ENCODE measurements around the gene BARX1. TPM values are rescaled to one million over a fixed set of nuclear protein-coding genes. Genes with fewer than 3 reads are reported as not detected.

Gene BARX1
- polyA plus RNA-seq, 2 donors = 1.6 to 4.0 TPM

- Histone ChIP-seq H3K4me1 (ENCODE audit: control insufficient read depth in 2 of 2, insufficient read depth in 2 of 2, low read length in 1 of 2) (peaks cover 5 to 25% of the 10 kb centered on the region in 2 donors), H3K27me3 (ENCODE audit: control insufficient read depth in 1 of 2, insufficient read depth in 2 of 2, low read length in 2 of 2) (peaks cover 6 to 41% of the 10 kb centered on the region in 2 donors), H3K36me3 (ENCODE audit: control insufficient read depth in 2 of 2, insufficient read depth in 2 of 2, low read length in 1 of 2) (no peaks in the 10 kb centered on the region), H3K9me3 (ENCODE audit: control insufficient read depth in 2 of 2, insufficient read depth in 1 of 2, low read depth in 1 of 2, low read length in 1 of 2) (peaks cover 0 to 18% of the 10 kb centered on the region in 2 donors), H3K27ac (ENCODE audit: low read depth in 2 of 2, low read length in 1 of 2) (no peak overlapping the region), H3K4me3 (ENCODE audit: low read depth in 1 of 2, low read length in 2 of 2) (peak overlapping the region in 1 of 2 donors; percentile 23)
- WGBS, 2 donors = 41 to 54% methylated on average over 49 of the region's 49 CpGs
Measured at GRCh38 chr9:93953496-93954433, 1.4 kb downstream of the BARX1 start.

- Histone ChIP-seq H3K4me3 (ENCODE audit: low read depth in 1 of 2, low read length in 2 of 2) (no peak overlapping the region), H3K36me3 (ENCODE audit: control insufficient read depth in 2 of 2, insufficient read depth in 2 of 2, low read length in 1 of 2) (no peaks in the 10 kb centered on the region), H3K9me3 (ENCODE audit: control insufficient read depth in 2 of 2, insufficient read depth in 1 of 2, low read depth in 1 of 2, low read length in 1 of 2) (peaks cover 0 to 18% of the 10 kb centered on the region in 2 donors), H3K27ac (ENCODE audit: low read depth in 2 of 2, low read length in 1 of 2) (no peak overlapping the region), H3K27me3 (ENCODE audit: control insufficient read depth in 1 of 2, insufficient read depth in 2 of 2, low read length in 2 of 2) (peaks cover 6 to 38% of the 10 kb centered on the region in 2 donors), H3K4me1 (ENCODE audit: control insufficient read depth in 2 of 2, insufficient read depth in 2 of 2, low read length in 1 of 2) (peaks cover 5 to 27% of the 10 kb centered on the region in 2 donors)
- 8 to 10% methylated on average over 50 to 55 of the region's 55 CpGs for WGBS, 2 donors
Measured at GRCh38 chr9:93952784-93953495, 2.2 kb downstream of the BARX1 start.

GRCh38 chr9:93952119-93952783, 2.9 kb downstream of the BARX1 start:
- Histone ChIP-seq H3K4me3 (ENCODE audit: low read depth in 1 of 2, low read length in 2 of 2) (peak overlapping the region; percentile 12 to 43), H3K27ac (ENCODE audit: low read depth in 2 of 2, low read length in 1 of 2) (no peak overlapping the region), H3K4me1 (ENCODE audit: control insufficient read depth in 2 of 2, insufficient read depth in 2 of 2, low read length in 1 of 2) (peaks cover 5 to 27% of the 10 kb centered on the region in 2 donors), H3K27me3 (ENCODE audit: control insufficient read depth in 1 of 2, insufficient read depth in 2 of 2, low read length in 2 of 2) (peaks cover 6 to 43% of the 10 kb centered on the region in 2 donors), H3K9me3 (ENCODE audit: control insufficient read depth in 2 of 2, insufficient read depth in 1 of 2, low read depth in 1 of 2, low read length in 1 of 2) (peaks cover 0 to 18% of the 10 kb centered on the region in 2 donors), H3K36me3 (ENCODE audit: control insufficient read depth in 2 of 2, insufficient read depth in 2 of 2, low read length in 1 of 2) (no peaks in the 10 kb centered on the region)
- WGBS, 2 donors = 11 to 15% methylated on average over 39 of the region's 39 CpGs

- H3K27ac ChIP-seq (ENCODE audit: low read depth in 2 of 2, low read length in 1 of 2) = no peak overlapping the region
- WGBS, 2 donors = 4 to 11% methylated on average over 39 of the region's 39 CpGs
- peaks cover 1 to 45% of the 10 kb centered on the region in 2 donors for H3K27me3 ChIP-seq (ENCODE audit: control insufficient read depth in 1 of 2, insufficient read depth in 2 of 2, low read length in 2 of 2)
- no peaks in the 10 kb centered on the region for H3K36me3 ChIP-seq (ENCODE audit: control insufficient read depth in 2 of 2, insufficient read depth in 2 of 2, low read length in 1 of 2)
- peak overlapping the region; percentile 20 to 43 for H3K4me3 ChIP-seq (ENCODE audit: low read depth in 1 of 2, low read length in 2 of 2)
- peaks cover 5 to 27% of the 10 kb centered on the region in 2 donors for H3K4me1 ChIP-seq (ENCODE audit: control insufficient read depth in 2 of 2, insufficient read depth in 2 of 2, low read length in 1 of 2)
- H3K9me3 ChIP-seq (ENCODE audit: control insufficient read depth in 2 of 2, insufficient read depth in 1 of 2, low read depth in 1 of 2, low read length in 1 of 2) = peaks cover 0 to 18% of the 10 kb centered on the region in 2 donors
Measured at GRCh38 chr9:93951655-93952118, 3.5 kb downstream of the BARX1 start.

GRCh38 chr9:93950619-93951601, 4.2 kb downstream of the BARX1 start:
- H3K4me1 ChIP-seq (ENCODE audit: control insufficient read depth in 2 of 2, insufficient read depth in 2 of 2, low read length in 1 of 2) = peaks cover 5 to 30% of the 10 kb centered on the region in 2 donors
- no peaks in the 10 kb centered on the region for H3K36me3 ChIP-seq (ENCODE audit: control insufficient read depth in 2 of 2, insufficient read depth in 2 of 2, low read length in 1 of 2)
- H3K27ac ChIP-seq (ENCODE audit: low read depth in 2 of 2, low read length in 1 of 2) = no peak overlapping the region
- H3K27me3 ChIP-seq (ENCODE audit: control insufficient read depth in 1 of 2, insufficient read depth in 2 of 2, low read length in 2 of 2) = peaks cover 0 to 52% of the 10 kb centered on the region in 2 donors
- H3K9me3 ChIP-seq (ENCODE audit: control insufficient read depth in 2 of 2, insufficient read depth in 1 of 2, low read depth in 1 of 2, low read length in 1 of 2) = peaks cover 0 to 18% of the 10 kb centered on the region in 2 donors
- H3K4me3 ChIP-seq (ENCODE audit: low read depth in 1 of 2, low read length in 2 of 2) = peak overlapping the region; percentile 43 to 52
- WGBS, 2 donors = 5 to 14% methylated on average over 47 of the region's 47 CpGs

GRCh38 chr9:93949694-93950449, 5.3 kb downstream of the BARX1 start:
- H3K4me1 ChIP-seq (ENCODE audit: control insufficient read depth in 2 of 2, insufficient read depth in 2 of 2, low read length in 1 of 2) = peaks cover 5 to 27% of the 10 kb centered on the region in 2 donors
- peaks cover 0 to 55% of the 10 kb centered on the region in 2 donors for H3K27me3 ChIP-seq (ENCODE audit: control insufficient read depth in 1 of 2, insufficient read depth in 2 of 2, low read length in 2 of 2)
- H3K36me3 ChIP-seq (ENCODE audit: control insufficient read depth in 2 of 2, insufficient read depth in 2 of 2, low read length in 1 of 2) = no peaks in the 10 kb centered on the region
- no peak overlapping the region for H3K4me3 ChIP-seq (ENCODE audit: low read depth in 1 of 2, low read length in 2 of 2)
- peaks cover 0 to 18% of the 10 kb centered on the region in 2 donors for H3K9me3 ChIP-seq (ENCODE audit: control insufficient read depth in 2 of 2, insufficient read depth in 1 of 2, low read depth in 1 of 2, low read length in 1 of 2)
- WGBS, 2 donors = 23 to 28% methylated on average over 13 to 16 of the region's 16 CpGs
- no peak overlapping the region for H3K27ac ChIP-seq (ENCODE audit: low read depth in 2 of 2, low read length in 1 of 2)

- Histone ChIP-seq H3K4me3 (ENCODE audit: low read depth in 1 of 2, low read length in 2 of 2) (no peak overlapping the region), H3K9me3 (ENCODE audit: control insufficient read depth in 2 of 2, insufficient read depth in 1 of 2, low read depth in 1 of 2, low read length in 1 of 2) (peaks cover 0 to 18% of the 10 kb centered on the region in 2 donors), H3K36me3 (ENCODE audit: control insufficient read depth in 2 of 2, insufficient read depth in 2 of 2, low read length in 1 of 2) (no peaks in the 10 kb centered on the region), H3K27me3 (ENCODE audit: control insufficient read depth in 1 of 2, insufficient read depth in 2 of 2, low read length in 2 of 2) (peaks cover 0 to 52% of the 10 kb centered on the region in 2 donors), H3K4me1 (ENCODE audit: control insufficient read depth in 2 of 2, insufficient read depth in 2 of 2, low read length in 1 of 2) (peaks cover 5 to 27% of the 10 kb centered on the region in 2 donors), H3K27ac (ENCODE audit: low read depth in 2 of 2, low read length in 1 of 2) (no peak overlapping the region)
- WGBS, 2 donors = 14 to 19% methylated on average over 32 of the region's 32 CpGs
Measured at GRCh38 chr9:93949073-93949693, 6.0 kb downstream of the BARX1 start.
